Measurements from ENCODE around the gene NSMCE1. TPM values are rescaled to one million over a fixed set of nuclear protein-coding genes. Genes with fewer than 3 reads are reported as not detected.

NSMCE1 gene
- total RNA-seq, 1 donor = 29.5 TPM

- Histone ChIP-seq H3K4me3 (ENCODE audit: low read length) (no peak overlapping the region), H3K9me3 (ENCODE audit: low read depth, low read length) (no peaks in the 10 kb centered on the region), H3K4me1 (ENCODE audit: insufficient read depth, low read length) (peaks cover 85% of the 10 kb centered on the region), H3K27me3 (ENCODE audit: insufficient read depth, low read length) (no peaks in the 10 kb centered on the region)
Observed at GRCh38 chr16:27235938-27236245, 32.7 kb downstream of the NSMCE1 start.

DNA sequence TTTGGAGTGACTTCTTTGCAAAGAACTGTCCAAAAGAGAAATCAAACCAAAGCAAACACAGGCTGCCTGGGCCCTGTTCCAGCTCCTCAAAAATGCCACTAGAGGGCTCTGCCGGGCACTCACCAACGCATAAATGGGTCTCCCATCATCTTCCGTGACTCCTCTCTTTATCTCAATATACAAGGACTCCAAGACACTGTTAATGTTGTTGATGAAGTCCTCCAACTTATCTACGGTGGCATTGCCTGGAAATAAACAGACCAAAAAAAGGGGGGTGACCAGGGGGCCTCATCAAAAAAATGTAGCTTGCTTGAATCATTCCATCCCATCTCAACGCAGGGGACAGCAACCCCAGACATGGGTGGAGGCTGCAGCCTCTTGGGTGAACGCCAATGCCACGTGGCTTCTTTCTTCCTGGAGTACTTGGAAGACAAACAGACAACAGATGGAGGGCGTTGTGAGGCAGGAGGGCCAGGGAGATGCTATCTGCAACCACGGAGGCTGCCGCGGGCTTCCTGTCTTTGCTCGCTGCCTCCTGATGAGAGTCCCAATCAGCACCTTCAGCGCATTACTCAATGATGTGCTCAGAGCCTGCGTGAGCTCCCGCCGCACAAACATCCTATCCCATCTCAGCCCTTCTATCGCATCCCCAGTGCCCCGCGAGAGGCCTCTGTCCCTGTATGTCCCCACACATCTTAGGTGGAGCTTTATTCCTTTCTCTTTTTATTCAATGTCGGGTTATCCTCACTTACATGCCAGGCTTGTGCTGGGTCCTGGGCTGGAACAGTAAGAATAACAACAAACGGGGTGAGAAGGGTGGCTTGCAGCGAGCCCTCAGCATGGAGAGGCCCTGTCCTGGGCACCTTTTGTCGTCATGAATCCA lies 33.3 kb downstream of the NSMCE1 start:
- no peak overlapping the region for H3K4me3 ChIP-seq (ENCODE audit: low read length)

GRCh38 chr16:27234603-27235002 lies 34.0 kb downstream of the NSMCE1 start:
- peaks cover 95% of the 10 kb centered on the region for H3K4me1 ChIP-seq (ENCODE audit: insufficient read depth, low read length)
- H3K4me3 ChIP-seq (ENCODE audit: low read length) = no peak overlapping the region
- no peaks in the 10 kb centered on the region for H3K9me3 ChIP-seq (ENCODE audit: low read depth, low read length)
- H3K27me3 ChIP-seq (ENCODE audit: insufficient read depth, low read length) = no peaks in the 10 kb centered on the region

More for the DNA sequence above, 33.3 kb downstream of the NSMCE1 start:
- H3K9me3 ChIP-seq (ENCODE audit: low read depth, low read length) = no peaks in the 10 kb centered on the region
- H3K4me1 ChIP-seq (ENCODE audit: insufficient read depth, low read length) = peaks cover 88% of the 10 kb centered on the region
- H3K27me3 ChIP-seq (ENCODE audit: insufficient read depth, low read length) = no peaks in the 10 kb centered on the region

DNA sequence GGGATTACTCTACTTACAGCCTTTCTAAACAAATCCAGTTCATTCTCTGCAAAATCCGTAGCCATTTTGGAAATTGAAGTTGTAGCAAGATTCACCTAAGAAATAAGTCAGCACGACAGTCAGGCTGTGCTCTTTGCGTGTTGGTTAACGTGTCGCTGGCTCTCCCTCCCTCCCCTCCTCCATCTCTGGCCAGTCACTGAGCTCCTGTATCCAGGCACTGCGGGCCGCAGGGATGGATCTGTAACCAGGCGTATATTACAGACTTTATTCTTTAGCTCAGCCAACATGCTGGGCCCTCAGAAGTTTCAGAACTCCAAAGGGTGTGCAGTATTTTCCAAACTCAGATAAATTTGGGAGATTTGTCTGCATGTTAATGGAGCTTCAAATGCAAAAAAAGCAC lies 34.4 kb downstream of the NSMCE1 start:
- no peaks in the 10 kb centered on the region for H3K27me3 ChIP-seq (ENCODE audit: insufficient read depth, low read length)
- H3K4me3 ChIP-seq (ENCODE audit: low read length) = no peak overlapping the region
- H3K4me1 ChIP-seq (ENCODE audit: insufficient read depth, low read length) = peaks cover 100% of the 10 kb centered on the region
- H3K9me3 ChIP-seq (ENCODE audit: low read depth, low read length) = no peaks in the 10 kb centered on the region

DNA sequence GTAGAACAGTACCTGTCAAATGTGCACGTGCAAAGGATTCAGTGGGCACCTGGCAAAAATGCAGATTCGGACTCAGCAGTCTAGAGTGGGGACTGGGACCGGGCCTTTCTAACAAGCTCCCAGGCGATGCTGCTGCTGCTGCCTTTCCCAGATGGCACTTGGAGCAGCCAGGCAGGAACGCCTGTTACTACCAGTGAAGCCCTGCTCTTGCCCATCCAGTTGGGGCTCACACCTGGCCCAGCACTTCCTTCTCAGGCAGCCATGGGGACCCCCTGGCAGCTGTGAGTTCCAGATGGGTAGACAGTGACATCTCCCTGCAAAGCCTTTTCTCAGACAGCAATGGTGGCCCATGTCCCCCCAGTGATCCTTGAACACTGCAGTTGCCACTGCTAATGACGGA lies 34.8 kb downstream of the NSMCE1 start:
- Histone ChIP-seq H3K9me3 (ENCODE audit: low read depth, low read length) (no peaks in the 10 kb centered on the region), H3K27me3 (ENCODE audit: insufficient read depth, low read length) (no peaks in the 10 kb centered on the region), H3K4me3 (ENCODE audit: low read length) (no peak overlapping the region), H3K4me1 (ENCODE audit: insufficient read depth, low read length) (peaks cover 99% of the 10 kb centered on the region)

DNA sequence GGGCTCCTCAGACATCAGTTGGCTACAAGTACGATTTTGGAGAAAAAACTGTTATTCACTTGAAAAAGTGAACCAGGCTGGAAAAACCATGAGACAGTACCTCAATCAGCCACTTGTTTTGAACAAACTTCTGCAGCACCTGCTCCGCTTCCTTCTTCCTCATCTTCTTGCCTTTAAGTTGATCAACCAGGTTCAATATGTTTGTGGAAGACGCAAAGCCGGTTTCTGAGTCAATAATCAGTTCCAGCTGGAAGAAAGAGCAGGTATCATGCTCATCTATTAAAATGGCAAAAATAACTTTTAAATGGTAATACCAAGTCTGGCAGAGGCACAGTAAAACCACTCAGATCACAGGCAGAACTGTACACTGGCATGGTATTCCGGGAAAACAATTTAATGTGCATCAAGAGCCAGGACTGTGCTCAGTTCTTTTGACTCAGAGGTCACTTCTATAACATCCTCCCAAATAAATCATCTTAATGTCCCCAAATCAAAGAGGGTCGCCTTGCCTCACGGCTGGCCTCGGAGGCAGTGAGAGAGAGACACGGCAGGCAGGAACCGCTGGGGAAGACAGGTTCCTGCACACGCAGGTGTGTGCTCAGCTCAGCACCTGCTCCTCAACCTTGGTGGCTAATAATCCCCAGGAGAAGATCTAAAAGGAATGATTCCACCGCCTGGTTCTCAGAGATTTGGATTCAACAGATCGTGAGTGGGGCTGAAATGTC lies 35.5 kb downstream of the NSMCE1 start:
- Histone ChIP-seq H3K9me3 (ENCODE audit: low read depth, low read length) (no peaks in the 10 kb centered on the region), H3K27me3 (ENCODE audit: insufficient read depth, low read length) (no peaks in the 10 kb centered on the region), H3K4me3 (ENCODE audit: low read length) (no peak overlapping the region), H3K4me1 (ENCODE audit: insufficient read depth, low read length) (peaks cover 93% of the 10 kb centered on the region)

- Histone ChIP-seq H3K4me3 (ENCODE audit: low read length) (no peak overlapping the region), H3K9me3 (ENCODE audit: low read depth, low read length) (no peaks in the 10 kb centered on the region), H3K27me3 (ENCODE audit: insufficient read depth, low read length) (no peaks in the 10 kb centered on the region), H3K4me1 (ENCODE audit: insufficient read depth, low read length) (peaks cover 86% of the 10 kb centered on the region)
Observed at GRCh38 chr16:27232061-27232900, 36.3 kb downstream of the NSMCE1 start.

- Histone ChIP-seq H3K9me3 (ENCODE audit: low read depth, low read length) (no peaks in the 10 kb centered on the region), H3K27me3 (ENCODE audit: insufficient read depth, low read length) (no peaks in the 10 kb centered on the region), H3K4me3 (ENCODE audit: low read length) (no peak overlapping the region), H3K4me1 (ENCODE audit: insufficient read depth, low read length) (peaks cover 86% of the 10 kb centered on the region)
Observed at GRCh38 chr16:27231692-27232060, 36.9 kb downstream of the NSMCE1 start.

DNA sequence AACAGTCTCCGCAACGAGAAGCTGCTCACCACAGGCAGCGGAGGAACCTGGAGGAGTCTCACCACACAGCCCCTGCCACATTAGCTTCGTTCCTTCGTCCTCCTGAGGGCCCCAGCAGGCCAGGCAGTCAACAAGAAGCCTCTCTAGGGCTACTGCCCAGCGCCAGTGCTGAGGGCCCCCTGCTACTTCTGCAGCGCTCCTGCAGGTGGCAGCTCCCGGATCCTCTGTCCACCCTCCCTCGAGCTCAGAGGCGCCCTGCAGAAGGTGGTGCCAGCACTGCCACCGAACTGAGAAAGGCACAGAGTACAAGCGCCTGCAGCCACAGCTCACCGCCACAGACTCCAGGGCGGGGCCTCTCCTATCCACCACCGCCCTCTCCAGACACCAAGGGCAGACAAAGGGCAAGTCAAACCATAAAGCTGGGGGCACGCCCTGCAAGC lies 38.0 kb downstream of the NSMCE1 start:
- Histone ChIP-seq H3K4me1 (ENCODE audit: insufficient read depth, low read length) (peaks cover 84% of the 10 kb centered on the region), H3K4me3 (ENCODE audit: low read length) (no peak overlapping the region), H3K27me3 (ENCODE audit: insufficient read depth, low read length) (no peaks in the 10 kb centered on the region), H3K9me3 (ENCODE audit: low read depth, low read length) (no peaks in the 10 kb centered on the region)

- H3K4me1 ChIP-seq (ENCODE audit: insufficient read depth, low read length) = peaks cover 80% of the 10 kb centered on the region
- H3K9me3 ChIP-seq (ENCODE audit: low read depth, low read length) = no peaks in the 10 kb centered on the region
- no peak overlapping the region for H3K4me3 ChIP-seq (ENCODE audit: low read length)
- no peaks in the 10 kb centered on the region for H3K27me3 ChIP-seq (ENCODE audit: insufficient read depth, low read length)
Observed at GRCh38 chr16:27229891-27230470, 38.6 kb downstream of the NSMCE1 start.

DNA sequence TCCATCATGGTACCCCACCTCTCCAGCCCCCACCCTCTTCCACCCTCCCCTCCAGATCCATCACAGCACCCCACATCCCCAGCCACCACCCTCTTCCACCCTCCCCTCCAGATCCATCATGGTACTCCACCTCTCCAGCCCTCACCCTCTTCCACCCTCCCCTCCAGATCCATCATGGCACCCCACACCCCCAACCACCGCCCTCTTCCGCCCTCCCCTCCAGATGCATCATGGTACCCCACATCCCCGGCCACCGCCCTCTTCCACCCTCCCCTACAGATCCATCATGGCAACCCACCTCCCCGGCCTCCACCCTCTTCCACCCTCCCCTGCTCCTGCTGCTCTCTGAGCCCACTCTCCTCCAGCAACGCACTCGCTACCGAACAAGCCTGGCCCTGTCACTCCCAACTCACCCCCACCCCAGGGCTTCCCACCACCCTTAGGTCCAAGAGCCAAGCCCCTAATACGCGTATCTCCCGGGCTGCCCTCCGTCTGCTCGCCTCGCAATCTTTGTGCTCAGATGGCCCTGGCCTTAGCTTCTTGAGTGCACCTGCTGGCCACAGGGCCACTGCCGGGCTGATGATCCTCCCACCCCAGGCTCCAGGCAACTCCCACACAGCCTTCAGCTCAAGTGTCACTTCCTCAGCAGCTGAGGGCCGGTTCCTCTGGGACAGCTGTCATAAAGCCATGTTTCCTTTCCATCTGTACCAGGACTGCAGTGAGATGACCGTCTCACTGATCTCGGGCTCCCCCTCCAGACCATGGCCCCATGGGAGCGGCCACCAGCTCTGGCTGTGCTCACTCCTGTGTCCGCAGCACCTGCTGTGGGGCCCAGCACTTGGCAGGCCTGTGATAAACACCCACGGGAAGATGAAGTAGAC lies 39.7 kb downstream of the NSMCE1 start:
- H3K4me3 ChIP-seq (ENCODE audit: low read length) = no peak overlapping the region
- no peaks in the 10 kb centered on the region for H3K9me3 ChIP-seq (ENCODE audit: low read depth, low read length)
- no peaks in the 10 kb centered on the region for H3K27me3 ChIP-seq (ENCODE audit: insufficient read depth, low read length)
- peaks cover 69% of the 10 kb centered on the region for H3K4me1 ChIP-seq (ENCODE audit: insufficient read depth, low read length)

DNA sequence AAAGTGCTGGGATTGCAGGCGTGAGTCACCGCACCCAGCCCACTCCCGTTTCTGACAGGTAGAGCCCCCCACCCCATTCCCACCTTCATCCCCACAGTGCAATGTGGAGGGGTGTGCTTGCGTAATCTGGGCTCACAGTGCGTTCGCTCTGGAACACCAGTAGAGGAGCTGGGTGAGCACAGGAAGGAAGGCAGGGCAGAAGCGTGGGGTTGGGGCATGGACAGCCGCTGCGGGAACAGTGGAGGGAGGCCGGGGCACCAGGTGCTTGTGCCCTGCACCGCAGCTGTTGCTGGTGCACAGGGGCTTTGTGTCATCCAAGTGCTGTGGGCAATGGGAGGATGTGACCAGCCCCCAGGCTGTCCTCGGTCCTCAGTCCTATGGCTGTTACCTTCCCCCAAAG lies 40.5 kb downstream of the NSMCE1 start:
- no peaks in the 10 kb centered on the region for H3K27me3 ChIP-seq (ENCODE audit: insufficient read depth, low read length)
- H3K4me1 ChIP-seq (ENCODE audit: insufficient read depth, low read length) = peaks cover 61% of the 10 kb centered on the region
- no peak overlapping the region for H3K4me3 ChIP-seq (ENCODE audit: low read length)
- H3K9me3 ChIP-seq (ENCODE audit: low read depth, low read length) = no peaks in the 10 kb centered on the region

GRCh38 chr16:27226976-27227705 lies 41.4 kb downstream of the NSMCE1 start:
- no peaks in the 10 kb centered on the region for H3K27me3 ChIP-seq (ENCODE audit: insufficient read depth, low read length)
- H3K4me3 ChIP-seq (ENCODE audit: low read length) = no peak overlapping the region
- H3K4me1 ChIP-seq (ENCODE audit: insufficient read depth, low read length) = peaks cover 52% of the 10 kb centered on the region
- no peaks in the 10 kb centered on the region for H3K9me3 ChIP-seq (ENCODE audit: low read depth, low read length)

All from mononuclear cell (primary cell).